BJ (cell line): Measurements from ENCODE around the gene HK2. TPM values are rescaled to one million over a fixed set of nuclear protein-coding genes. Genes with fewer than 3 reads are reported as not detected.

ENCODE experiments used
- CTCF ChIA-PET: fragments of 350-600 bp; formaldehyde crosslinking; extraction: SDS; loops from one replicate; lab custom pipeline; 2021; ENCODE audit warnings: antibody characterized with exemption, inconsistent platforms; lab: Yijun Ruan, JAX
- POLR2A ChIA-PET: fragments of 300-600 bp; sonication (Branson Sonifier 250); formaldehyde crosslinking; extraction: SDS; loops from one replicate; lab custom pipeline; 2021; ENCODE audit warnings: antibody characterized with exemption; lab: Charles Lee
- DNase-seq: peaks from one replicate; pipeline ENCODE4 v3.0.0-alpha.2; 2011; ENCODE audit warnings: low read depth
- H3K27me3 ChIP-seq: 2 replicates; pipeline ENCODE4 v1.6.0; 2011; ENCODE audit warnings: low read length; ENCODE audit not compliant: control insufficient read depth, insufficient read depth
- H3K36me3 ChIP-seq: 2 replicates; pipeline ENCODE4 v1.5.1; 2011; ENCODE audit warnings: low read length; ENCODE audit not compliant: control insufficient read depth, insufficient read depth
- H3K4me3 ChIP-seq: 2 replicates; pipeline ENCODE4 v1.5.1; 2011; ENCODE audit warnings: low read depth, mild to moderate bottlenecking, control low read depth, low read length
- polyA plus RNA-seq: library from polyadenylated mRNA; depleted of rRNA; stranded (reverse); fragments of >200 nt; gene quantifications from 2 replicates; pipeline ENCODE4 v1.2.3, GENCODE V29; 2011
- TF ChIP-seq, protein P1 (sequence below): IDR thresholded peaks from 2 replicates; pipeline ENCODE4 v1.5.1; 2011; ENCODE audit warnings: low read depth, mild to moderate bottlenecking, control low read depth, inconsistent platforms, low read length, moderate library complexity; ENCODE audit not compliant: insufficient read depth

Gene HK2
- polyA plus RNA-seq, 1 experiment, result 21.8 TPM

DNA sequence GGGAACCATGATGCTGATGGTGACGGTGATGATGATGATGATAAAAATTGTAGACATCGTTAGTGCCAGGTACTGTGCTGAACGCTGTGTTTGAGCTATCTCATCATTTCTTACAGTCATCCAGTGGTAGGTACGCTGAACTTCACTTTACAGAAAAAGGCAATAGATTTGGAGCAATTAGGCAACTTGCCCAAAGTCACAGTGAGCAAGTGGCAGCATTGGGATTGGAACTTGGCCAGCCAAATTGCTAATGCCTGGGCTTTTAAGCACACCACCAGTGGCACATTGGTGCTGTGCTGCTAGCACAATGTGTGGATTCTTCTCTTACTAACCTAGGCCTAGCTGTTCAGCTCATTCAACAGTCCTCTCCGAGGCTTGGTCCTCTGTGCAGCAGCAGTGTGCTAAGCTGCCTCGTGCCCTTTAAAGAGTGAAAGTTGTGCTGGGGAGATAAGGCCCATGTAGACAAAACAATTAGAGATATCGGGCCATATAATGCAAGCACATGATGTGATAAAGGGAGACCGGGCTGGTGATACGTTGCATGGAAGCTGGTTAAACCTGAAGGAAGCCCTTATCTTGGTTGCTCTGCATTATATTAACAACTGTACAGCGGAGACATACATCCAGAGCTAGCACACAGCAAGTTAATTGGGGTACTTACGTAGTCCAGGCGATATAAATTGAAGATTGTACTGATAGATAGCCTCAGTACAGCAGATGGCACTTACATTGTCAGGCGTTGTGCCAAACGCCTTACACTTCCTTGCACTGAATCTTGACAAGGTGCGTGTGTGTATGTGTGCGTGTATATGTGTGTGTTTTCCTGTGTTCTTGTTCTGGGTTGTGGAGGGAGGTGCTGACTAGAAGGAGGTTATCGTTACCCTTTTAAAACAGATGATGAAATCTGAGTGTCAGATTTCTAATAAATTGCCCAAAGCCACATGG is 28.4 kb downstream of the HK2 start:
- Histone ChIP-seq H3K27me3 (no peaks in the 10 kb centered on the region), H3K36me3 (no peaks in the 10 kb centered on the region), H3K4me3 (no peak overlapping the region)
- ChIA-PET CTCF (interaction anchor here (1.0 to 2.5 kb wide), 5 partner anchors 7 to 122 kb away, joined by 3 to 7 read pairs (median 3); no protein-coding TSS in a partner anchor), POLR2A (no interaction called here)
- DNase-seq, result no peak
- TF ChIP-seq, protein P1, sequence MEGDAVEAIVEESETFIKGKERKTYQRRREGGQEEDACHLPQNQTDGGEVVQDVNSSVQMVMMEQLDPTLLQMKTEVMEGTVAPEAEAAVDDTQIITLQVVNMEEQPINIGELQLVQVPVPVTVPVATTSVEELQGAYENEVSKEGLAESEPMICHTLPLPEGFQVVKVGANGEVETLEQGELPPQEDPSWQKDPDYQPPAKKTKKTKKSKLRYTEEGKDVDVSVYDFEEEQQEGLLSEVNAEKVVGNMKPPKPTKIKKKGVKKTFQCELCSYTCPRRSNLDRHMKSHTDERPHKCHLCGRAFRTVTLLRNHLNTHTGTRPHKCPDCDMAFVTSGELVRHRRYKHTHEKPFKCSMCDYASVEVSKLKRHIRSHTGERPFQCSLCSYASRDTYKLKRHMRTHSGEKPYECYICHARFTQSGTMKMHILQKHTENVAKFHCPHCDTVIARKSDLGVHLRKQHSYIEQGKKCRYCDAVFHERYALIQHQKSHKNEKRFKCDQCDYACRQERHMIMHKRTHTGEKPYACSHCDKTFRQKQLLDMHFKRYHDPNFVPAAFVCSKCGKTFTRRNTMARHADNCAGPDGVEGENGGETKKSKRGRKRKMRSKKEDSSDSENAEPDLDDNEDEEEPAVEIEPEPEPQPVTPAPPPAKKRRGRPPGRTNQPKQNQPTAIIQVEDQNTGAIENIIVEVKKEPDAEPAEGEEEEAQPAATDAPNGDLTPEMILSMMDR, result no peak

DNA sequence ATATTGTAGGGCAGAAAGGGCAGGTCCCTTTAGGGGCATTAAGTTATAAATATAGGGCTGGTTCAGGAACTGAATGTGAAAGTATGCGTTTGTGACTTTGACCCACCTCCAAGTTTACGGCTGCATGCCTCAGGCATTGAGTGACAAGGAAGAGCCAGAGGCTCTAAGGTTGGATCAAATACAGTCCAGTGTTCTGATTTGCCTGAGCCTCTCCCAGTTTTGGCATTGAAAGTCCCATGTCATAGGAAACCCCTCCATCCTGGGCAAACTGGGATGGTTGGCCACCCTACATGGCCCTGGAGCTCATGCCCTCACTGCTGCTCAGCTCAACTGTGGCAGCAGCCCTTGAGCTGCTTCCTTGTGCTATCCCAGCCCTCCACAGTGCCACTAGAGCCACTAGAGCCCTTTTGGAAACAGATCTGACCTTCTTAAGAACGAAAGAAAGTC is 29.9 kb downstream of the HK2 start:
- no peak for DNase-seq
- ChIA-PET POLR2A (no interaction called here), CTCF (interaction anchor here (1.0 to 2.5 kb wide), 4 partner anchors 9 to 28 kb away, joined by 3 to 7 read pairs (median 4); no protein-coding TSS in a partner anchor)
- no peaks in the 10 kb centered on the region for H3K36me3 ChIP-seq
- TF ChIP-seq, protein P1, result no peak
- no peaks in the 10 kb centered on the region for H3K27me3 ChIP-seq
- H3K4me3 ChIP-seq, result no peak overlapping the region

DNA sequence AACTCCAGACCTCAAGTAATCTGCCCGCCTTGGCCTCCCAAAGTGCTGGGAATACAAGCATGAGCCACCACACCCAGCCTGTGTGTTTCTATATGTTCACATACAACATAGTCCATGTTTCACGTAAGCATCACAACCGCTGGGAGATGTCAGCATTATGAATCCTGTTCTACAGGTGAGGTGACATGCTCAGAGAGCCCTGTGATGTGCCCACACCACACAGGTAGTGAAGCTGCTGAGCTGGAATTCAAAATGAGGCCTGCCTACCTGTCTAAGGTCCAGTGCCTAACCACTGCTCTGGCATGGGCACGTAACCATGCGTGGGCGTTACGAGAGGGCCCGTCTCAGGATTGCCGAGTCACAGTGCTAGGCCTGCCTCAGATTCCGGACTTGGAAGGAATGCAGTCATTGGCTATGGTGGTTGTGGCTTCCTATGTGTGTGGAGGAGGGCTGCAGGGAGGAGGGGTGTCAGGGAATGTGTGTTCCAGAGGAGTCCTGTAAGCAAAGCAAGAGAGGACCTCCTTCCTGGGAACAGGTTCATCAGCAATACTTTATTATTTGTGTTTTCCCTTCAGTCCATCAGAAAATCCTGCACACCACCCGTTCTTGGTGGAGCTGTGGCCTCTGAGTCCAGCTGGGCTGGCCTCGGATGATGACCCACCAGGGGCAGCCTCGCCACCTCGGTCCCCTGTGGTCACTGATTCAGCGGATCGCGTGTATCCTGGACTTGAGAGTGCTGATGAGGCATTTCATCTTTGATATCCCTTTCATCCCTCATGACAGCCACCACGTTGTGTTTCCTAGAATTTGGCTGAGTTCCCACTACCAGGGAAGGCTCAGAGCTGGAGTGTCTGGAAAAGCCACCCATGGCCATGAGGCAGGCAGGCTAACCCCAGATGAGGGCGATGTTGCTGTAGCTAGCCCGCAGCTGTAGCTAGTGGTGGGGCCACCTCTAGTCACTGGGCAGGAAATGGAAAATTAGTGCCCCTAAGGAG is 31.1 kb downstream of the HK2 start:
- Histone ChIP-seq H3K27me3 (no peaks in the 10 kb centered on the region), H3K36me3 (no peaks in the 10 kb centered on the region), H3K4me3 (no peak overlapping the region)
- CTCF ChIA-PET, result interaction anchor here (0.6 to 1.4 kb wide), 3 partner anchors 10 to 129 kb away, joined by 3 to 6 read pairs (median 3); no protein-coding TSS in a partner anchor
- POLR2A ChIA-PET, result no interaction called here
- TF ChIP-seq, protein P1, result no peak
- DNase-seq, result no peak

DNA sequence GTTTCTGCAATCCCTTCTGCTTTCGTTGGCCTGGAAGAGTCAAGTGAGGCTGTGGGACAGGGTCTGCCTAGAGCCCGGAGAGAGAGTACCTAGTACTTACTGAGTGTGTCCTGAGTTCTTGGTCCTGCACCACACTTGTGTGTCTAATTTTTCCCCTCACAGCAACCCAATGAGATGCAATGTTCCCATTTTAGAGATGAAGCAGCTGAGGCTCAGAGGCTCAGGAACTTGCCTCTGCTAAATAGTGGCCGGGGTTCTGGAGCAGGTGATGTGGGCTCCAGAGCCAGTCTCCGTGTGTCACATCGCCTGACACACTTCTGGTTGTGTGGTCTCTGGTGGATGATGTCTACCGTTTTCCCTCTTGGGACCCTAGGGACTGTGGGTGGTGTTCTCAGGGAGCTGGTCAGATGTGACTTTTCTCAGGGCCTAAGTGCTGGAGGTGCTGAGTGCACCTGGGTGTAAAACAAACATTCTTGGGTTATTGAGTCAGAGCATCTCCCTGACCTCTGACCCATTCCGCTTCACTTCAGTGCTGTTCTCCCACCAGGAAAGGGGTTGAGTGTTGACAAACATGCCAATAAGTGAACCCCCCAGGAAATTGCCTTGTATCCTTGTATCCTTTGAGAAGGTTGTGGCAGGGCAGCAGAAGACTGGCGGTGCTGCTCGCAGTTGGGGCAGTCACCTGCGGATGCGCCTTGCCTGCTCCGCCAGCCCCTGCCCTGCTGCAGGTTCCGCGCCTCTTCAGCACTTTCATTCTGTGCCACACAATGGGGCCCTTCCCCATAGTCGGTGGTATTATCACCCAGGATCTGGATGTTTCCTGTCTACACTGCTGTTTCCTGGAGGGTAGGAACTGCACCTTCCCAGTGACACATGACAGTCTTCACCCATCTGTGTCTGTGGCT is 32.1 kb downstream of the HK2 start:
- Histone ChIP-seq H3K36me3 (no peaks in the 10 kb centered on the region), H3K27me3 (no peaks in the 10 kb centered on the region), H3K4me3 (no peak overlapping the region)
- TF ChIP-seq, protein P1, result no peak
- DNase-seq, result no peak
- ChIA-PET POLR2A (no interaction called here), CTCF (interaction anchor here (1.1 to 1.4 kb wide), 2 partner anchors 10 to 130 kb away, joined by 3 to 6 read pairs; no protein-coding TSS in a partner anchor)
